Activated naive CD4-positive, alpha-beta T cell treated with anti-CD3 and anti-CD28 coated beads, Interleukin-2, amount 50 U/mL, for 72 hours (primary cell): ENCODE data around the gene RGS10. TPM values are rescaled to one million over a fixed set of nuclear protein-coding genes. Genes with fewer than 3 reads are reported as not detected.

Experiments used
- ATAC-seq, 2 donors: fragments of 150-1000 bp; cut with Tn5 transposase; 2 replicates each; pipeline ENCODE4 v1.10.0; 2021; ENCODE audit warnings: mild to moderate bottlenecking in 2 of 2, moderate library complexity in 2 of 2
- DNase-seq, 2 donors: peaks; one replicate each; pipeline ENCODE4 v3.0.0; 2021 to 2022; ENCODE audit warnings: low spot score in 2 of 2
- H3K27ac Mint-ChIP-seq, 2 donors: one replicate each; pipeline ENCODE4 v1.8.0; 2022; ENCODE audit warnings: mild to moderate bottlenecking in 2 of 2, mixed read lengths in 2 of 2
- H3K36me3 Mint-ChIP-seq, 2 donors: one replicate each; pipeline ENCODE4 v1.8.0; 2022; ENCODE audit warnings: mixed read lengths in 2 of 2
- H3K9me3 Mint-ChIP-seq, 2 donors: one replicate each; pipeline ENCODE4 v1.8.0; 2022; ENCODE audit warnings: mixed read lengths in 2 of 2
- total RNA-seq, 2 donors: library from RNA; stranded (reverse); gene quantifications; one replicate each; pipeline ENCODE4 v1.2.3, GENCODE V29; 2022

RGS10 gene
- total RNA-seq, 2 donors from 2014 or later, result 183 to 251 TPM

DNA sequence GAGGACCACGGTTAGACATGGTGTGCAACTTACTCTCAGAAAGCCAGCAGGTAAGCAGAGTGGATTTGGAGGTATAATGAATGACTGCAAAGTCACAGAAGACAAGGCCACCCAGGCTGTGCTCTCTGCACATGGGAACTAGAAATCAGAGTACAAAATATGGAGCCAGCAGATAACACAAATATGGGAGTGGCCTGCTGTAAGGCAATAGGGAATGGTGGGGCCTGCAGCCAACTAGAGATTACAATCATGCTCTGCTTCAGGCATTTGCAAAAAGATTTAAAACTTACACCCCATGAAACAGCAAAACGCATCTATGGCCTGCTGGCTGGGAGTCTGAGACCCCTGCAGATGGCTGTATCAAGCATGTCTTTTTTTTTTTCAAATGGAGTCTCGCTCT lies 47.0 kb downstream of the RGS10 start:
- Mint-ChIP-seq H3K36me3 (peaks cover 20 to 29% of the 10 kb centered on the region in 2 donors), H3K9me3 (no peaks in the 10 kb centered on the region), H3K27ac (peak overlapping the region in 1 of 2 donors; percentile 99)
- ATAC-seq (no peak), DNase-seq (no peak)

DNA sequence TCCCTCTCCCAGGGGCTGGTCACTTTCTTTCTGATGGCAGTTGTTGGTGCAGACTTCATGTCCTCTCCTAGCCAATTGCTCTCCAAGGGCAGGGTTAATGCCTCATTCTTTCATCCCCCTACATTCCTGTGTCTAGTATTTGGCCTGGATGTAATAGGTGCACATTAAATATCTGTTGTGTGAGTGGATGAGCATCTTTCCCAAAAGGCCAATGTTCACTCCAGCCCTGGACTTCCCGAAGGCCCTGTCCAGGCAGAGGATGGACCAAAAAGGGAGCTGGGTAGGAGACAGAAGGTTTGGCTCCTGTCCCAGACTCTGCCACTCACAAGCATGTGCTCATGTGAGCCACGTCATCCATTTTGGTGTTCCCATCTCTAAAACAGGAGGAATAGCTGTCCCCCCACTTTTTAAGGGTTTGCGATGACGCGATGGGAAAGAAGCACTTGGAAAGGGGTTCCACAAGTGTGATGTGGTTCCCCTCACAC lies 47.5 kb downstream of the RGS10 start:
- Mint-ChIP-seq H3K9me3 (no peaks in the 10 kb centered on the region), H3K27ac (peak overlapping the region; percentile 24 to 99), H3K36me3 (peaks cover 20 to 26% of the 10 kb centered on the region in 2 donors)
- ATAC-seq (no peak), DNase-seq (no peak)

DNA sequence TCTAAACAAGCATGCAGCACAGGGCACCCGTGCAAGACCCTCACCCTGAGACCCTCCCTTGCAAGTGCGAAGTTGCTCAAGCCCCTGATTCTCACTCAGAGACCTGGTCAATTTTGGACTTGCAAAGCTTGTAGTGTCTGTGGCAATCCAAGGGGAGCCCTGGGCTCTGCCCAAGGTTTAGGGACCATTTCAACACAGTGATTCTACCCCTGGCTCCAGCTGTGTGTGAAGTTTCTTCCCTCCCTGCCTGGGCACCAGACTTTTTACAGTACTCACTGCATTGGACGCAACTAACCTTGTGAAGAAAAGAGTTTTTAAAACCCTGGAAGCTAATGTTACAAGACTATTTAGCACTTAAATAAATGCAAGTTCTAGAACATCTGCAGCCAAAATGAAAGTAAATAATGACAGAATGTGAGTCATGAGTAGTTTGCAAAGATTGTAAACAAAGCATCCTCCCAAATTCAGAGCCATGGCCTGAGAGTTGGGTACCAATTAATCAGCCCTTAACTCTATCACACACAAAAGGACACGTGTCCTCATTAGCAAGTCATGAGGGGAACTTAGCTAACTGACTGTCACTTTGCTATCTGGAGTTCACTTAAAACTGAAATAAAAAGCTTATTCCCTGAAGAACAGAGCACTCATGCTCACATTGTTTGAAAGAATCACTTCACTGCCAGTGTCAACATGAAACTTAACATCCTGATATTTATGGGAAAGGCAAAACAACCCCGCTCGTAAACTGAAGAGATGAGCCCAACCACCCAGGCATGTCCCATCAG lies 48.1 kb downstream of the RGS10 start:
- Mint-ChIP-seq H3K9me3 (no peaks in the 10 kb centered on the region), H3K27ac (peak overlapping the region in 1 of 2 donors; percentile 55), H3K36me3 (peaks cover 18 to 19% of the 10 kb centered on the region in 2 donors)
- ATAC-seq (no peak), DNase-seq (no peak)

DNA sequence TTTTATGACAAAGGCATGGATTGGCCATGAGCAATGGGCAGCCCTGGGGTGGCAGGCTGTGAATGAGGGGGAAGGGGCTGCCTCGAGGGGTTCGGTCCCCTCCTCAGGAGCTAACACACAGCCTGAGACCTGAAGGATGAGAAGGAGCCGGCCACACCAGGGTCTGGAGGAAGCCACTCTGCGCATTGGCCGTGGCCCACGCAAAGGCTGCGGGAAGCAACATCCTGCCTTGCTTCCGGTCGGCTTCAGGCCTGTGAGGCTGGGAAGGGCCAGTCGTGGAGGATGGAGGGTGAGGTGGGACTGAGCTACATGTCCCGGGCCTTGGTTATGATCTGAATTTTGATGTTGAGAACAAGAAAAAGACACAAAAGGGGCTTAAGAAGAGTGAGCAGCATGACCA lies 49.4 kb downstream of the RGS10 start:
- DNase-seq (no peak), ATAC-seq (no peak)
- peak overlapping the region; percentile 20 to 96 for H3K27ac Mint-ChIP-seq
- no peaks in the 10 kb centered on the region for H3K9me3 Mint-ChIP-seq
- H3K36me3 Mint-ChIP-seq, result peaks cover 5 to 7% of the 10 kb centered on the region in 2 donors

DNA sequence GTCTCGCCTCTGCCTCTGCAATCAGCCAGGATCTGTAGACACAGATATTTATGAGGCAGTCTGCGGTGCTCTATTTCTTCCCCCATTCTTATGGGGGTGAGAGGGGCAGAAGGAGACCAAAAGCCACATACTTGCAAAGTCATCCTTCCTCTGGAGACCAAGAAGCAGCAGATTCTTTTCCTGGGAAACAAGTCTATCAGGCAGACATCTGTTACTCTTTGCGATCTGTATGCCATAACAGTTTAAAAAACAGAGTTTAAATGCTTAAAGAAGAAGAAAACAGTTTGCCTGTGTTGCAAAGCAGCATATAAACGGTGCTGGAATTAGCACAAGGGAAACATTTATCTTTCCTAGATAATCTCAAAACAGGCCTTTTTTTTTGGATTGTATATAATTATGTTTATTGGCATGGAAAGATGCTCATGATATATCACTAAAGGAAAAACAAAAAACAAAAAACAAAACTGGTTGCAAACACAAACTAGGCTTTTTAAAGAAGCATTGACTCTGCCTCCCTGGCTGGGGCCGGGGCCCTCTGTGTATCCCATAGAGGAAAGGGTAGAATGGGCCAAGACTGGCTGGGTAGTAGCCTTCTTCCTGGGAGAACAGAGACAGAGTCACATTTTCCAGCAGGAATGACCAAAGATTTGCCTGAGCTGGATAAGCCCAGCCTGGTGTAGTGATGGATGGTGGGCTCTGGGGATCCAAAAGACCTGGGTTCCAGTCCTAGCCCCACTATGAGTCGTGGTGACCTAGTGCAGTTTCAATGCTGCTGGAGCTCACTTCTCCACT lies 50.4 kb downstream of the RGS10 start:
- DNase-seq (no peak), ATAC-seq (no peak)
- Mint-ChIP-seq H3K27ac (no peak overlapping the region), H3K36me3 (no peaks in the 10 kb centered on the region), H3K9me3 (no peaks in the 10 kb centered on the region)

DNA sequence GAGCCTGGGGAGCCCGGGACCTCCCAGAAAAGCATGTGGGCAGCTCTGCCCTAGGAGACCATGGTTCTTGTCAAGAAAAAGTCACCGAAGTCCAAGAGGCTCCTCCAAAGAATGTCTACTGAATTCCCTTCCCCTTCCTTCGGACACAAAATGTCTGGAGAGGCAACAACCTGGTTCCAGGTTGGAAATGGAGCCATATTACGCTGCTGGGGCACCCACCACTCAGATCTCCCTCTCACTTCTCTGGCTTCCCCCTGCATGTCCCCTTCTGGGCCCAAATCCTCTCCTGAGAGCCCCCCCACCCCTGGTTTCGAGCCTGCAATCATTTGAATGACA lies 52.6 kb downstream of the RGS10 start:
- peak overlapping the region; percentile 82 to 86 for H3K27ac Mint-ChIP-seq
- no peak for DNase-seq
- no peak for ATAC-seq
- H3K9me3 Mint-ChIP-seq, result no peaks in the 10 kb centered on the region
- H3K36me3 Mint-ChIP-seq, result no peaks in the 10 kb centered on the region

DNA sequence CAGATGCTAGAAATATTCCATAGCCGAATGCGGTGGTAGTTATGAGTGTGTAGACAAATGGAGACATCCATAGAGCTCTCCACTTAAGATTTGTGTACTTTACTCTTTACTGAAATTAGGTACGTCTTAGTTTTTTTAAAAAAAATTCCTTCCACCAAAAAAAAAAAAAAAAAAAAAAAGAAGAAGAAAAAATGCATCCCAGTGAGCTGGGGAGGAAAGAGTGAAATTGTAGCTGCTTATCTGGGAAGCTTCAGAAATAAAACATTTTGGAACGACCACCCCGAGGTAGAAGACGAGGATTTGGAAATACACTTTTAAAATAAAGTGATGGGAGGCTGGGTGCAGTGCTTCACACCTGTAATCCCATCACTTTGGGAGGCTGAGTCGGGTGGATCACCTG lies 53.8 kb downstream of the RGS10 start:
- DNase-seq, result no peak
- H3K27ac Mint-ChIP-seq, result peak overlapping the region; percentile 67 to 86
- H3K9me3 Mint-ChIP-seq, result no peaks in the 10 kb centered on the region
- no peaks in the 10 kb centered on the region for H3K36me3 Mint-ChIP-seq
- ATAC-seq, result no peak

DNA sequence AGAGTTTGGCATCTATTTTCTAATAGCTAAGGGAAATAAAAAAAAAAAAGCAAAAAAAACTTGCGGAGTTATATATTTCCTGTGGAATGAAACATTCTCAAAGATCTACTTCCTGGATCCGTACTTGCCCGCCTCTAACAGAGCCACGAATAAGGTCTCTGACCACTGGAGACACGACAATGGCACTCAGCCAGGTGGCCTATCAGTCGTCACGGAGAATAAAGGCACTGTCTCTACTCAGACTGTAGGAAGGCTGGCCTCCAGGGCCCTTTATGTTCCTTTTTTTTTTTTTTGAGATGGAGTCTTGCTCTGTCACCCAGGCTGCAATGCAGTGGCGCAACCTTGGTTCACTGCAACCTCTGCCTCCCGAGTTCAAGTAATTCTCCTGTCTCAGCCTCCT lies 58.7 kb downstream of the RGS10 start:
- no peaks in the 10 kb centered on the region for H3K36me3 Mint-ChIP-seq

DNA sequence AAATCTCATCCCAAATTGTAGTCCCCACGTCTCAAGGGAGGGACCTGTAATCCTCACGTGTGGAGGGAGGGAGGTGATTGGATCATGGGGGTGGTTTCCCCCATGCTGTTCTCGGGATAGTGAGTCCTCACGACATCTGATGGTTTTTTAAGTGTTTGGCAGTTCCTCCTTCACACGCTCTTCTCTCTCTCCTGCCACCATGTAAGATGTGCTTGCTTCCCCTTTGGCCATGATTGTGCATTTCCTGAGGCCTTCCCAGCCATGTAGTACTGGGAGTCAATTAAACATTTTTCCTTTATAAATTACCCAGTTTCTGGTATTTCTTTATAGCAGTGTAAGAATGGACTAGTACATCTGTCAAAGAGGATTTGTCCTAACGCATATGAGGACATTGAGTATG lies 59.5 kb downstream of the RGS10 start:
- Mint-ChIP-seq H3K36me3 (no peaks in the 10 kb centered on the region), H3K9me3 (no peaks in the 10 kb centered on the region), H3K27ac (no peak overlapping the region)
- DNase-seq (no peak), ATAC-seq (no peak)

More for the DNA sequence above, 58.7 kb downstream of the RGS10 start:
- ATAC-seq (no peak), DNase-seq (no peak)
- Mint-ChIP-seq H3K9me3 (no peaks in the 10 kb centered on the region), H3K27ac (no peak overlapping the region)

DNA sequence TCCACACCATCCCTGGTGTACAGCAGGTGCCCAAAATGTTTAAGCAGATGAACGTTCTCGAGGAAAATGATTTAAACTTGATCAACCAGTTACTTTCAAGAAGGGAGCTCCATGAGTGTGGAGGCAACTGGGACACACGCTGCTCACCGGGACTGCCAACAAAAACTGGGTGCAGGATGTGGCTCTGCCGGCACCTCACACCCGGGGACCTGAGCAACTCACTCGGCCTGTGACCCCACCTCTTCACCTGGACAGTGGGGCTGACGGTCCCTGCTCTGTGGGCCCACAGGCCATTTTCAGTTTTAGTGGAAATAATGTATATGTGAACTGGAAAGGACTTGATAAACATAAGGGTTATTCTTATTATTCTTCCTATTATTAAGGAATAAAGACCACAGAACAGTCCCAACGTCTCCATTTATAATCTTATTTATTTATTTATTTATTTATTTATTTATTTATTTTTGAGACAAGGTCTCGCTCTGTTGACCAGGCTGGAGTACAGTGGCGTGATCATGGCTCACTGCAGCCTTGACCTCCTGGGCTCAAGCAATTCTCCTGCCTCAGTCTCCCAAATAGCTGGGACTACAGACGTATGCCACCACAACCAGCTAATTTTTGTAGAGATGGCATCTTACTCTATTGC lies 60.6 kb downstream of the RGS10 start:
- Mint-ChIP-seq H3K27ac (no peak overlapping the region), H3K36me3 (no peaks in the 10 kb centered on the region), H3K9me3 (no peaks in the 10 kb centered on the region)
- ATAC-seq, result no peak
- no peak for DNase-seq

DNA sequence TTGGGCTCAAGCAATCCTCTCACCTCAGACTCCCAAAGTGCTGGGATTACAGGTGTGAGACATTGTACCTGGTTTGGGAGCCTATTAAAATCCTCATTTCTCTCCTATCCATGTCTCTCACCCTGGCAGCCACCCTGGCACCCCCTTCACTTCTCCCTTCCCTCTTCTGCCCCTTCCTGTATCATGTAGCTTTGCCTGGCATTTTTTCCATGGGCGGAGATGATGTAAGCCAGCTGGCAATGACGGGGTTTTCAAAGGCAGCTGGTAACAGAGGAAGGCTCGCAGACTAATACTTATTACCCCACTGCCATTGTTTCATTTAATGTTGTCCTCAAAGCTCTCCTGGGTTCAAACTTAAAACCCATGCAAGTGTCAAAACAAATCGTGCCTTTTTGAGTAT lies 61.9 kb downstream of the RGS10 start:
- no peak for DNase-seq
- no peaks in the 10 kb centered on the region for H3K9me3 Mint-ChIP-seq
- no peak for ATAC-seq
- no peaks in the 10 kb centered on the region for H3K36me3 Mint-ChIP-seq
- H3K27ac Mint-ChIP-seq, result no peak overlapping the region

DNA sequence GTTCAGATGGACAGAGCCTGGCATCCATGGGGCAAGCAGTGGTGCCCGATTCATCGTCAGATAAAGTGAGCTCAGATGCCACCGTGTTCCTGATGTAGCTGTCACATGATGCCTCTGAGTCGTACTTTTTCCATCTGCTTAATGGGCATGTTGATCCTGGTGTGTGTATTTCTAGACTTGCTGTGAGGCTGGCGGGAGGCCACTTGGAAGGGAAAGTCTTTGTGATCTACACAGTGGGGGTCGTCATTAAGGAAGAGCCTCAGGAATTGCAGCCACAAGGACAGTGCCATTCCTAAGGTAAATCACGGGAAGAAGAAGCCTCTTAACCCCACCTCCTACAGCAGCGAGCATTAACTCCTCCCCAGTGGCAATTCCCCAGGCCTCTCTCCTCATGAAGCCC lies 63.0 kb downstream of the RGS10 start:
- peak in 1 of 2 donors; percentile 6 for ATAC-seq
- no peak for DNase-seq
- Mint-ChIP-seq H3K27ac (peak overlapping the region in 1 of 2 donors; percentile 44), H3K36me3 (no peaks in the 10 kb centered on the region), H3K9me3 (no peaks in the 10 kb centered on the region)

DNA sequence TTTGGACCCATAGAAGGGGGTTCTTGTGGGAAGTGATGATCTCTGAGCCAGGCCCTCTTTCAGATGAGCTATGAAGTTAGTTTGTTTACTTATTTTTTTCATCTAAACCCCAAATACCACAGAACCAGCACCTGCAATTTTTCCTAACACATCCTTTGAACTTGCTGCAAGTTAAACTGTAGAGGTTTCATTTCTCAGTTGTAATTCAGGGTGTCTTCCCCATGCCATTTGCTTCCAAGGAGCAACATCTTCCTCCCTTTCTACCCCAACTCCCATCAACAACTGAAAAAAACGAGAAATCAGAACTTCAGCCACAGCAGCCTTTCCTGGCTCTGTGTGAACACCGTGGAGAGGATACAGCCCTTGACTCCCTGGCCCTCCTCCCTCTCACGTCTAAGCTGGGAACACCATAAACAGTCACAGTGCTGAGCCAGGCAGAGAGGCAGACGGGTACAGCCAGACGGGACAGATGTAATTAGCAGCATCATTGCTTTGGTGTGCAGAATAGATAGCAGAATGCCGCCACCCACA lies 63.6 kb downstream of the RGS10 start:
- DNase-seq, result no peak
- Mint-ChIP-seq H3K36me3 (no peaks in the 10 kb centered on the region), H3K27ac (peak overlapping the region; percentile 36 to 44), H3K9me3 (peaks cover 0 to 3% of the 10 kb centered on the region in 2 donors)
- ATAC-seq, result peak; percentile 30 to 53

DNA sequence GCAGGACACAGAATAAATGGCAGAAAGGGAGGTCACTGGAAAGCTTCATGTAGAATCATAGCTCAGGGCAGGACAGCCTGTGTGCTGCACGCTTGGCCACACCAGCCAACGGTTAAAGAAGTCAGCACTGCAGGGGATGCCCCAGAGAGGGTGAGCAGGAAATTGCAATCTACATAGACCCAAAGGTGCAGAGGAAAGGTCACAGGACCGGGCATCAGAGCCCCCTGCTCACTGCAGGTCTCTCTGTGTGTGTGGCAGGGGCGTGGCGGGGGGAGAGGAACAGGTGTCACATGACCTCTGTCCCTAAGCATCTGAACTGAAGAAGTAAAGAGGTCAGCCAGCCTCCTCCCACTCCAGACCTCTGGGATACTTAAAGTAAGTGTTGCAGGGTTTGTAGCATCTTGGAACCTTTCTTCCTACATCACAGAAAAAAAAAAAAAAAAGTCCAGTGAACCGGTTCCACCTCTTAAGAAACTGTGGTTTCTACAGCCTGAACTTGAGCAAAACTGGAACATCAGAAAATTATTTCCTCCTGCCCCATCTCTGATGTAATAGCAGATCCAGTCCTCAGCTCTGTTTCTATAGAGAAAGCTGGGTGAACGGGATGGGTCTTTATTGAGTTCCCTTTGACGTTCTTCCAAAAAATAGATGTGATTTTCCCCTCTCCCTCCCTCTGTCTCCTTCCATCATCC lies 64.3 kb downstream of the RGS10 start:
- Mint-ChIP-seq H3K9me3 (peaks cover 0 to 5% of the 10 kb centered on the region in 2 donors), H3K27ac (peak overlapping the region; percentile 36 to 44), H3K36me3 (no peaks in the 10 kb centered on the region)
- no peak for DNase-seq
- ATAC-seq, result peak; percentile 69 to 97

DNA sequence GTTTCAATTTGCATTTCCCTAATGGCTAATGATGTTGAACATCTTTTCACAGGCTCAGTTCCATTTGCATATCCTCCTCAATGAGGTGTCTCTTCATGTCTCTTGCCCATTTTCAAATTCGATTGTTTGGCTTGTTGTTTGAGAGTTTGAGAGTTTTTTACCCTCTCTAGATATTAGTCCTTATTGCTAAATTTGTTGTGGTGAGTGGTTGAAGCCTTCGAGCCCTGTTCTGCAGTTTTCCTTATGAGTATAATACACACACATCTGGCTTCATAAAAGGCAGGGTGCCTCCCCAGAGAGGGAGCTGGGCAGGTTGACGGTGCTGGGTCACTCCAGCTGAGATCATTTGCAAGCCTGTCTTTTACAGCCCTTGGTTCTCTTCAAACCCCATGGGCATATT lies 65.1 kb downstream of the RGS10 start:
- peak overlapping the region in 1 of 2 donors; percentile 44 for H3K27ac Mint-ChIP-seq
- DNase-seq (no peak), ATAC-seq (peak; percentile 22 to 23)
- H3K36me3 Mint-ChIP-seq, result no peaks in the 10 kb centered on the region
- H3K9me3 Mint-ChIP-seq, result peaks cover 0 to 5% of the 10 kb centered on the region in 2 donors

DNA sequence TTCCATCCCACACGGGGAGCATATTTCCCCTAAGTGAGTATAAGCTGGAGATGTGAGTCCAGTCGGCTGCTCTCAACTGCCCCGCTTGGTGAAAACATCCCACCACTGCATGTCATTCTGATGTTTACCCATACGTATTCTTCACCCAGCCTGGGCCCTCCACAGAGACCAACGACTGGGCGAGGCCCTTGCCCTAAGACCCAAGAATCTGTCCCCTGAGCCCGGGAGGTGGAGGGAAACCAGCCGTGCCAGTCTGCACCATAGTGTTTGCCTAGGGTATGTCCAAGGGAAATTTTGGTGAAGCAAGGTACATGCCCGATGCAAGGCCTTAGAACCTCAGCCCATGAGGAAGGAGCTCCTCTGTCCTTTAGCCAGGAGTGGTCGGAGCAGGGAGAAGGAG lies 67.9 kb downstream of the RGS10 start:
- DNase-seq (no peak), ATAC-seq (no peak)
- H3K27ac Mint-ChIP-seq, result no peak overlapping the region
- H3K9me3 Mint-ChIP-seq, result peaks cover 0 to 5% of the 10 kb centered on the region in 2 donors
- H3K36me3 Mint-ChIP-seq, result no peaks in the 10 kb centered on the region
